Coronary artery (tissue), 2 donors: ENCODE measurements around the gene LIX1.

Experiments
- DNase-seq: peaks from one replicate; pipeline ENCODE4 v3.0.0-alpha.2; 2017; ENCODE audit warnings: low spot score
- H3K27ac ChIP-seq, 2 donors: fragments of 200-600 bp; sonication (generic); one replicate each; pipeline ENCODE4 v1.5.1; 2016 to 2019
- H3K4me3 ChIP-seq: fragments of 200-600 bp; sonication (generic); 2 replicates; pipeline ENCODE4 v1.5.1; 2016; ENCODE audit warnings: mild to moderate bottlenecking, moderate library complexity
- CTCF ChIP-seq: fragments of 200-600 bp; sonication (generic); IDR thresholded peaks from one replicate; pipeline ENCODE4 v1.5.1; 2019; ENCODE audit warnings: antibody characterized with exemption

The LIX1 gene

GRCh38 chr5:97131139-97131710 is 11.2 kb downstream of the LIX1 start:
- no peak for TF ChIP-seq CTCF
- no peak overlapping the region for H3K4me3 ChIP-seq
- H3K27ac ChIP-seq, result no peak overlapping the region
- no peak for DNase-seq

GRCh38 chr5:97127727-97128126 is 14.7 kb downstream of the LIX1 start:
- H3K27ac ChIP-seq, result no peak overlapping the region
- no peak for DNase-seq
- TF ChIP-seq CTCF, result no peak
- no peak overlapping the region for H3K4me3 ChIP-seq

- H3K4me3 ChIP-seq, result no peak overlapping the region
Measured at GRCh38 chr5:97125125-97125683, 17.2 kb downstream of the LIX1 start.

GRCh38 chr5:97124335-97124734 is 18.1 kb downstream of the LIX1 start:
- no peak for DNase-seq
- no peak for TF ChIP-seq CTCF
- no peak overlapping the region for H3K4me3 ChIP-seq
- H3K27ac ChIP-seq, result no peak overlapping the region

More at GRCh38 chr5:97125125-97125683, 17.2 kb downstream of the LIX1 start:
- no peak for TF ChIP-seq CTCF
- no peak overlapping the region for H3K27ac ChIP-seq
- no peak for DNase-seq

GRCh38 chr5:97121848-97122247 is 20.6 kb downstream of the LIX1 start:
- no peak for TF ChIP-seq CTCF
- Histone ChIP-seq H3K4me3 (no peak overlapping the region), H3K27ac (no peak overlapping the region)
- no peak for DNase-seq

GRCh38 chr5:97120195-97120594 is 22.2 kb downstream of the LIX1 start:
- no peak for TF ChIP-seq CTCF
- no peak overlapping the region for H3K4me3 ChIP-seq
- no peak for DNase-seq
- H3K27ac ChIP-seq, result no peak overlapping the region

- DNase-seq, result no peak
- no peak for TF ChIP-seq CTCF
- Histone ChIP-seq H3K4me3 (no peak overlapping the region), H3K27ac (no peak overlapping the region)
Measured at GRCh38 chr5:97119007-97119390, 23.4 kb downstream of the LIX1 start.
